ENCODE data around the gene CNN2. TPM values are rescaled to one million over a fixed set of nuclear protein-coding genes. Genes with fewer than 3 reads are reported as not detected.

The CNN2 gene
- total and polyA plus RNA-seq, 2 of the 13 experiments (the other 11 are each of a cell fraction or from before 2014, with no cell fraction given) = 63.6 to 70.0 TPM

- TF ChIP-seq ZNF687 (CRISPR knock-in tag; IDR thresholded peaks at IDR 0.05) (no peak), MEIS1 (CRISPR knock-in tag; IDR thresholded peaks at IDR 0.05; ENCODE audit: borderline replicate concordance) (peak; percentile 67; the same call in 1 of the 2 replicates), WIZ (CRISPR knock-in tag; IDR thresholded peaks at IDR 0.05) (no peak), ZBTB49 (CRISPR knock-in tag; IDR thresholded peaks at IDR 0.05; ENCODE audit: borderline replicate concordance) (no peak), HNF1B (CRISPR knock-in tag; IDR thresholded peaks at IDR 0.05) (0 out of 2 replicates have a peak, but pooled peaks have one; percentile 29), ZNF407 (CRISPR knock-in tag; IDR thresholded peaks at IDR 0.05; ENCODE audit: not compliant biosample characterization) (no peak), ARNT2 (CRISPR knock-in tag; IDR thresholded peaks at IDR 0.05; ENCODE audit: low read depth) (0 out of 2 replicates have a peak, but pooled peaks have one; percentile 58), PHF21A (CRISPR knock-in tag; IDR thresholded peaks at IDR 0.05) (peak; percentile 58; the same call in 1 of the 2 replicates), TFAP4 (IDR thresholded peaks at IDR 0.05; ENCODE audit: borderline replicate concordance, low read depth) (peak; percentile 95)
These were observed 14.3 kb downstream of the CNN2 start (continued) for GRCh38 chr19:1040476-1041271.

Measured in HepG2 (cell line).